22Rv1 (cell line): ENCODE results near the gene TMEM163.

Source experiments
- H3K27ac ChIP-seq: fragments of 450-650 bp; 2 replicates; pipeline ENCODE4 v1.5.1; 2017
- CTCF ChIP-seq: fragments of 450-650 bp; IDR thresholded peaks from 2 replicates; pipeline ENCODE4 v1.5.1; 2017; ENCODE audit warnings: mild to moderate bottlenecking
- ZFX ChIP-seq: fragments of 450-650 bp; IDR thresholded peaks from 2 replicates; pipeline ENCODE4 v1.6.1; 2017; ENCODE audit warnings: antibody characterized with exemption, borderline replicate concordance

The TMEM163 gene

DNA sequence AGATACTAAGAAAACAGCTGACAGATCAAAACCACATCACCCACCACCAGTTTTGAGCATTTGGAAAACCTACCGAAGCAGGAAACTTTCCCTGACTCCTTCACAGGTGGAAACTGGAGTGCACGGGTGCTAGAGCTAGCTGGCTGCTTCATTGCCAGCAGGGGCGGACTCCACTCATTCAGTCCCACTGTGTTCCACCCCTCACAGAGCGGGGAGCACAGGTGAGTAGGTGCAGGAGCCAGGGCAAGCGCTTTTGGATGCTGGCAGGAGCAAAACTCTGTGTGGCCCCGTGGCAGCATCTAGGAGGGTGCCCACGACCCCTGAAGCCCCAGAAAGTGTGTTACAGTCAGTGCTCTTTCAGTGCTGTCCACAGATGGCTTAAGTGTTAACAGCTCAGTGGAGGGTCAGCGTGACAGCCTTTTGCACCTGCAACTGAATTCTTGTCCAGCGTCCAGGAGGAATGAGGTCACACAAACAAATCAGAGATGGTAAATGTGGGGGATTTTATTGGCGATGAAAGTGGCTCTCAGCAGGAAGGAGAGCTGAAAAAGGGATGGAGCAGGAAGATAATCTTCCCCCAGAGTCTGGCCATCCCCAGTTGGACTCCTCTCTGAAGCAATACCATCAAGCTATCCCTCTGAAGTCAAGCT is 71.1 kb downstream of the TMEM163 start:
- TF ChIP-seq CTCF (no peak), ZFX (no peak)
- no peak overlapping the region for H3K27ac ChIP-seq

- no peak overlapping the region for H3K27ac ChIP-seq
- no peak for TF ChIP-seq ZFX
- TF ChIP-seq CTCF: no peak
These were observed 75.9 kb downstream of the TMEM163 start for GRCh38 chr2:134642938-134643337.

- TF ChIP-seq CTCF: no peak
- no peak for TF ChIP-seq ZFX
- H3K27ac ChIP-seq: no peak overlapping the region
These were observed 78.3 kb downstream of the TMEM163 start for GRCh38 chr2:134640494-134640893.

DNA sequence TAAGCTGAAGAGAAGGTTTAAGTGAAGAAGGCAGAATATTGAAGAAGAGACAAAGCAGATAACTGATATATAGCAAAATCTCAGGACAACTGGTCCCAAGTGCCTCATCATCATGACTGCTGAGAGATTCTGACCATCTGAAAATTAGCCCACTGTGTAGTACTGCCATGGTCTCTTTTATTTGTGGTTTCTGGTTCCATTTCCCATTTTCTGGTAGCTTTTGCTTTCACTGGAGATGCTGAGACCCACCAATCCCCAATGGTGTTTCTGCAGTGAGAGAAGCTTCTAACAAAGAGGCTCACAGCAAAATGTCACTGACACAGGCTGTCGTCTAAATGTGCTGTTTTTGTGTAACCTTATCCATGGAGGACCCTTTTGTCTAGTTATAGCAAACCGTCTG is 79.5 kb downstream of the TMEM163 start:
- TF ChIP-seq ZFX: no peak

DNA sequence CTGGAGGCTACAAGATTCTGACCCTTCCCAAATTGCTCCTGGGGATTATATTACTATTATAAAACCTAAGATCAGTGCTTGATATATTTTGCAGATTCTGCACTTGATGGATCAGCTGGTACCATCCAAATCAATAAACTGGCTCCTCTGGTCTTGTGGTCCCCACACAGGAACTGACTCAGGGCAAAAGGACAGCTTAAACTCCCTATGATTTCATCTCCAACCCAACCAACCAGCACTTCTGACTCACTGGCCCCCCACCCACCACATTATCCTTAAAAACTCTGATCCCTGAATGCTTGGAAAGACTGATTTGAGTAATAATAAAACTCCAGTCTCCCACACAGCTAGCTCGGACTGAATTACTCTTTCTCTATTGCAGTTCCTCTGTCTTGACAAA is 82.1 kb downstream of the TMEM163 start:
- H3K27ac ChIP-seq: no peak overlapping the region
- no peak for TF ChIP-seq ZFX
- no peak for TF ChIP-seq CTCF

More for the DNA sequence above, 79.5 kb downstream of the TMEM163 start:
- H3K27ac ChIP-seq: no peak overlapping the region

DNA sequence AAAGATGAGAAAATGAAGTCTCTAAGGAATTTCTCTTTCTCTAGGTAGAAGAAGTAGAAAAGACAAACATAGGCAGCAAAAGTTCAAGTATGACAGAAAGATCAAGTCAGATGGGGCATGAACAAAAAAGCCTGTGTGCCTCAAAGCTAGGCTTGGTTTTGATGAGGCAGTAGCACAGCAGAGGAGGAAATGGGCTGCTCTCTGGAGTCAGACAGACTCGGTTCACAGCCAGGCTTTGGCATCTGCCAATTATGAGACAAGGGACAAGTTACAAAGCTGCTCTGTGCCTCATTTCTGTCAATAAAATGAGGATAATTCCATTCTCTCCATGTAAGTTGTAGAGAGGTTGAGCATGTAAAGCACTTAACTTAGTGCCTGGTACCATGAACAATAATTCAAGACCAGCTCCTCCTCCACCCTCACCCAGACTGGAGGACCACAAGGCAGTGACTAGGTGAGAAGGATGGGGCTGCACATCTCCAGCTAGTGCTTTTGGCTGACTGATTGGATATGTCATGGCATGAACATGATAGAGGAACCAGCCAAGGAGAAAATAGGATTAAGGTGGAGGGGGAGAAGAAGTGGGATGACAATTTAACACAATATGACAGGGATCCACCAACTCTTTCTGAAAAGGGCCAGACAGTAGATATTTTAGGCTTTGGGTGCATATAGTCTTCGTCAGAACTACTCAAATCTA is 84.6 kb downstream of the TMEM163 start:
- TF ChIP-seq ZFX: no peak
- TF ChIP-seq CTCF: no peak
- H3K27ac ChIP-seq: no peak overlapping the region

DNA sequence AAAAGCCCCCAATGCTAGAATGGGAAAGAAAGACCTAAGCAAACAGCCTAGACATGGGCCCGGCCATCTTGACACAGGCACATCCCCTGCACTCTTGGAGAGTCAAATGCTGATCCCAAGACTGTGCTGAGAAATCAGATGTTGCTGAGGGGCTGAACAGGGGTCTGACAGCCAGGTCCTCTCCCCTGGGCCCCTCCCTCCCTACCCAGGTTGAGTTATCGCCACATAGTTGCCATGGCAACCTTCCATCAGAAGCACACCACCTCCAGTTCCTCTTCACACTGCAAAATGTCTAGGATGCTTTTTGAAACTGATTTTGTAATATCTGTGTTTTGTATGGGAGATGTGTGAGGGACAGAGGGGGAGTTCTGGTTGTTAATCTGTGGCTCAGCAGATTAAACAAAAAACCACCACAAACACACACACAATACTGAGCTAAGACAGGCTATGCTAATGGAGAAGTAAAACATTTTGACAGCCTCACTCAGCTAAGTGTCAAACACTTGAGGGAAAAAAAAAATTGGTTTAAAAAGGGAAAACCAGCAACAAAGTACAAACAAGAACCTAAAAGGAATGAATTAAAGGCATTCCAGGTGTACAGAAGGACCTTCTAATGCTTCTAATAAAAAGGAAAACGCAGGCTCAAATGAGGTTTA is 88.2 kb downstream of the TMEM163 start:
- no peak overlapping the region for H3K27ac ChIP-seq
- TF ChIP-seq CTCF (no peak), ZFX (no peak)
